ENCODE data around the gene CASKIN1. TPM values are rescaled to one million over a fixed set of nuclear protein-coding genes. Genes with fewer than 3 reads are reported as not detected.

CASKIN1 gene
- total RNA-seq, 1 experiment from 2014 or later, result 4.5 TPM

DNA sequence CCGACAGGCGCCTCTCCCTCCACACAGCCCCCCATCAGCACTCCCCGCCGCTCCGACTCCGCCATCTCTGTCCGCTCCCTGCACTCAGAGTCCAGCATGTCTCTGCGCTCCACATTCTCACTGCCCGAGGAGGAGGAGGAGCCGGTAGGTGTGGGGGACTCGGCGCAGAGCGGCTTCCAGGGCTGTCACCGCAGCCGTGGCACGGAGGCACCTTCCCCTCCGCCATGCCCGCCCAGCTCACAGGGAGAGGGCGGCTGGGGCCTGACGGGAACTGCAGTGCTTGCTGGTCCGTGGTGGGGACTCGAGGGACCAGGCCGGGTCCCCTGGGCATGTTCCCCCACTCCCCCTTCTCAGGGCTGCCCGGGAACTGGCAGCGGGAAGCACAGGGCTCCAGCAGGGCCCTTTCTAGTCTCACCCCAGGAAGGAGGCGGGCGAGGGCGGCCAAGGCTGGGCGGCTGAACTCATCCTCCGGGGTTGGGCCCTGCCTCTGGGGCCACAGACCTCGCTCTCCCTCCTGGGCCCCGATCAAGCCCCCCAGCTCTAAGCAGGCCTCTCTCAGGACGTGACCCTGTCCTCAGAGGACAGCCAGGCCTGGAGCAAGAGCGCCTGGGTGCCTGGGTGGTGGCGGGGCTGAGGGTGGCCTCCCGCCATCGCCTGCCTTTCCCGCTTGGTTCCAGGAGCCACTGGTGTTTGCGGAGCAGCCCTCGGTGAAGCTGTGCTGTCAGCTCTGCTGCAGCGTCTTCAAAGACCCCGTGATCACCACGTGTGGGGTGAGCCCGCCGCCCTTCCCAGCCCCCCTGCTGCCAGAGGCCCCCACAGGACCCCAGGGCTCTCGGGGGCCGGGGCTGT is 25.6 kb downstream of the CASKIN1 start:
- H3K27ac ChIP-seq (ENCODE audit: low read length), result no peak overlapping the region
- intact Hi-C loops (cut with micrococcal nuclease; ENCODE audit: unreplicated experiment) (no loop called here), in situ Hi-C loops (cut with HindIII; ENCODE audit: low pct_unique_long_range_greater_than_20kb, low sequenced_read_pairs) (no loop called here)
- BruUV-seq (replicated peaks), result no TSS peak
- POLR2A ChIA-PET, result no interaction called here
- H3K9me3 ChIP-seq (ENCODE audit: control insufficient read depth, insufficient read depth, low read depth, low read length), result no peaks in the 10 kb centered on the region
- H3K36me3 ChIP-seq (ENCODE audit: control insufficient read depth, insufficient read depth, low read length), result peaks cover 4% of the 10 kb centered on the region; the same call in 1 of the 2 replicates
- CTCF ChIA-PET, result no interaction called here
- TF ChIP-seq POLR2AphosphoS5 (IDR thresholded peaks at IDR 0.05; ENCODE audit: low read depth, low read length) (no peak), TCF7L2 (IDR thresholded peaks at IDR 0.05; ENCODE audit: low read depth, low read length) (no peak), SIN3A (IDR thresholded peaks at IDR 0.05; ENCODE audit: borderline replicate concordance, insufficient read depth, low read depth, low read length) (no peak), CTCF (IDR thresholded peaks at IDR 0.05) (no peak)
- TF ChIP-seq, protein P1, sequence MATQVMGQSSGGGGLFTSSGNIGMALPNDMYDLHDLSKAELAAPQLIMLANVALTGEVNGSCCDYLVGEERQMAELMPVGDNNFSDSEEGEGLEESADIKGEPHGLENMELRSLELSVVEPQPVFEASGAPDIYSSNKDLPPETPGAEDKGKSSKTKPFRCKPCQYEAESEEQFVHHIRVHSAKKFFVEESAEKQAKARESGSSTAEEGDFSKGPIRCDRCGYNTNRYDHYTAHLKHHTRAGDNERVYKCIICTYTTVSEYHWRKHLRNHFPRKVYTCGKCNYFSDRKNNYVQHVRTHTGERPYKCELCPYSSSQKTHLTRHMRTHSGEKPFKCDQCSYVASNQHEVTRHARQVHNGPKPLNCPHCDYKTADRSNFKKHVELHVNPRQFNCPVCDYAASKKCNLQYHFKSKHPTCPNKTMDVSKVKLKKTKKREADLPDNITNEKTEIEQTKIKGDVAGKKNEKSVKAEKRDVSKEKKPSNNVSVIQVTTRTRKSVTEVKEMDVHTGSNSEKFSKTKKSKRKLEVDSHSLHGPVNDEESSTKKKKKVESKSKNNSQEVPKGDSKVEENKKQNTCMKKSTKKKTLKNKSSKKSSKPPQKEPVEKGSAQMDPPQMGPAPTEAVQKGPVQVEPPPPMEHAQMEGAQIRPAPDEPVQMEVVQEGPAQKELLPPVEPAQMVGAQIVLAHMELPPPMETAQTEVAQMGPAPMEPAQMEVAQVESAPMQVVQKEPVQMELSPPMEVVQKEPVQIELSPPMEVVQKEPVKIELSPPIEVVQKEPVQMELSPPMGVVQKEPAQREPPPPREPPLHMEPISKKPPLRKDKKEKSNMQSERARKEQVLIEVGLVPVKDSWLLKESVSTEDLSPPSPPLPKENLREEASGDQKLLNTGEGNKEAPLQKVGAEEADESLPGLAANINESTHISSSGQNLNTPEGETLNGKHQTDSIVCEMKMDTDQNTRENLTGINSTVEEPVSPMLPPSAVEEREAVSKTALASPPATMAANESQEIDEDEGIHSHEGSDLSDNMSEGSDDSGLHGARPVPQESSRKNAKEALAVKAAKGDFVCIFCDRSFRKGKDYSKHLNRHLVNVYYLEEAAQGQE (IDR thresholded peaks at IDR 0.05; ENCODE audit: insufficient read depth in 1 of 2, low read depth in 2 of 2, low read length in 1 of 2), result no peak
- no peaks in the 10 kb centered on the region for H3K4me1 ChIP-seq (ENCODE audit: control insufficient read depth, insufficient read depth, low read length)
- H3K27me3 ChIP-seq (ENCODE audit: control insufficient read depth, insufficient read depth, low read length), result no peaks in the 10 kb centered on the region
- no peak overlapping the region for H3K4me3 ChIP-seq (ENCODE audit: low read depth in 2 of 2, low read length in 2 of 2)
- peak; percentile 13; the same call in 1 of the 2 replicates for ATAC-seq
- DNase-seq (ENCODE audit: low read depth, low spot score), result no peak

DNA sequence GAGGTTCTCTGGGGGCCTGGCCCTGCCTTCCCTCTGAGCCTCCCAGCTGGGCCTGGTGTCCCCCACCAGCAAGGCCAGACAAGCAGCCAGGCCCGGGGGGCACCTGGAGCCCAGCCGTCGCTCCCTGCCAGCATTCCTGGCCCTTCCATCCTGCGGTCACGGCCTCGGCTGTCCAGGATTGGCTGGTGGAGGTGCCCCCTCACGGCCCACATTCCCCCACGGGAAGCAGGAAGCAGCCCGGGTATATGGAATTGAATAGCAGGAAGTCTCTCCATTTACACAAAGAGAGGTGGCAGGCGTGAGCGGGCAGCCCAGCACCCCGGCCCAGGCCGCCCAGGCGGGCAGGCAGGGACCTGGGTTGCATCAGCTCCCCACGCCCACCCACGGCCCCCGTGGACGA is 26.3 kb downstream of the CASKIN1 start:
- POLR2A ChIA-PET, result no interaction called here
- Histone ChIP-seq H3K27me3 (ENCODE audit: control insufficient read depth, insufficient read depth, low read length) (no peaks in the 10 kb centered on the region), H3K4me3 (ENCODE audit: low read depth in 2 of 2, low read length in 2 of 2) (no peak overlapping the region), H3K36me3 (ENCODE audit: control insufficient read depth, insufficient read depth, low read length) (peaks cover 4% of the 10 kb centered on the region; the same call in 1 of the 2 replicates), H3K9me3 (ENCODE audit: control insufficient read depth, insufficient read depth, low read depth, low read length) (no peaks in the 10 kb centered on the region), H3K27ac (ENCODE audit: low read length) (no peak overlapping the region), H3K4me1 (ENCODE audit: control insufficient read depth, insufficient read depth, low read length) (no peaks in the 10 kb centered on the region)
- in situ Hi-C loops (cut with HindIII; ENCODE audit: low pct_unique_long_range_greater_than_20kb, low sequenced_read_pairs) (no loop called here), intact Hi-C loops (cut with micrococcal nuclease; ENCODE audit: unreplicated experiment) (no loop called here)
- no TSS peak for BruUV-seq (replicated peaks)
- TF ChIP-seq, protein P1 (IDR thresholded peaks at IDR 0.05; ENCODE audit: insufficient read depth in 1 of 2, low read depth in 2 of 2, low read length in 1 of 2), result no peak
- TF ChIP-seq TCF7L2 (IDR thresholded peaks at IDR 0.05; ENCODE audit: low read depth, low read length) (no peak), CTCF (IDR thresholded peaks at IDR 0.05) (no peak), SIN3A (IDR thresholded peaks at IDR 0.05; ENCODE audit: borderline replicate concordance, insufficient read depth, low read depth, low read length) (no peak), POLR2AphosphoS5 (IDR thresholded peaks at IDR 0.05; ENCODE audit: low read depth, low read length) (no peak)
- no peak for DNase-seq (ENCODE audit: low read depth, low spot score)
- CTCF ChIA-PET, result no interaction called here
- no peak for ATAC-seq

Data from Panc1 (cell line).